ENCODE results near the gene CXCL9. TPM values are rescaled to one million over a fixed set of nuclear protein-coding genes. Genes with fewer than 3 reads are reported as not detected.
"Not testable (repeated sequence)": the region's sequence is repeated elsewhere in the genome, so short reads cannot be mapped to it uniquely, and the experiment has no call there.

Gene CXCL9
- total and polyA plus RNA-seq, 4 donors: 0.22 to 2.3 (median 1.3) TPM

- not testable (repeated sequence) for H3K27ac ChIP-seq (ENCODE audit: low read depth in 1 of 2, low read length in 2 of 2); H3K4me3 ChIP-seq (ENCODE audit: low read depth in 1 of 3, low read length in 3 of 3); H3K9me3 ChIP-seq (ENCODE audit: control insufficient read depth in 4 of 4, low read length in 3 of 4); DNase-seq (ENCODE audit: low spot score); H3K27me3 ChIP-seq (ENCODE audit: control insufficient read depth in 4 of 4, insufficient read depth in 4 of 4, low read length in 3 of 4); H3K4me1 ChIP-seq (ENCODE audit: control insufficient read depth in 4 of 4, insufficient read depth in 4 of 4, low read length in 3 of 4); H3K9ac ChIP-seq (ENCODE audit: low read depth in 1 of 2, low read length in 2 of 2); H3K36me3 ChIP-seq (ENCODE audit: control insufficient read depth in 4 of 4, insufficient read depth in 3 of 4, low read depth in 1 of 4, low read length in 3 of 4)
- WGBS: 85% methylated on average over 17 of the region's 18 CpGs
Observed at GRCh38 chr4:76042241-76042998, 35.1 kb upstream of the CXCL9 start.

- Histone ChIP-seq H3K36me3 (ENCODE audit: control insufficient read depth in 4 of 4, insufficient read depth in 3 of 4, low read depth in 1 of 4, low read length in 3 of 4) (no peaks in the 10 kb centered on the region), H3K27ac (ENCODE audit: low read depth in 1 of 2, low read length in 2 of 2) (no peak overlapping the region), H3K27me3 (ENCODE audit: control insufficient read depth in 4 of 4, insufficient read depth in 4 of 4, low read length in 3 of 4) (no peaks in the 10 kb centered on the region), H3K9ac (ENCODE audit: low read depth in 1 of 2, low read length in 2 of 2) (no peak overlapping the region), H3K4me1 (ENCODE audit: control insufficient read depth in 4 of 4, insufficient read depth in 4 of 4, low read length in 3 of 4) (no peaks in the 10 kb centered on the region), H3K9me3 (ENCODE audit: control insufficient read depth in 4 of 4, low read length in 3 of 4) (no peaks in the 10 kb centered on the region), H3K4me3 (ENCODE audit: low read depth in 1 of 3, low read length in 3 of 3) (no peak overlapping the region)
- TF ChIP-seq YY1 (IDR thresholded peaks at IDR 0.05) (no peak), FOXA1 (IDR thresholded peaks at IDR 0.05) (no peak), TAF1 (conservative IDR thresholded peaks at IDR 0.05) (no peak), ZBTB33 (IDR thresholded peaks at IDR 0.05) (no peak), MAX (IDR thresholded peaks at IDR 0.05) (no peak), NR2F2 (IDR thresholded peaks at IDR 0.05) (no peak), RAD21 (IDR thresholded peaks at IDR 0.05) (no peak), ATF3 (IDR thresholded peaks at IDR 0.05) (no peak), RXRA (IDR thresholded peaks at IDR 0.05) (no peak), EGR1 (IDR thresholded peaks at IDR 0.05; ENCODE audit: low read depth in 2 of 2) (no peak)
- no peak for DNase-seq (ENCODE audit: low spot score)
- 95% methylated on average over 3 of the region's 3 CpGs for WGBS
Observed at GRCh38 chr4:76036855-76037254, 29.5 kb upstream of the CXCL9 start.

- H3K27ac ChIP-seq (ENCODE audit: low read depth in 1 of 2, low read length in 2 of 2): no peak within 1 kb of the TSS
- no peaks in the 10 kb centered on the region for H3K4me1 ChIP-seq (ENCODE audit: control insufficient read depth in 4 of 4, insufficient read depth in 4 of 4, low read length in 3 of 4)
- no peak within 1 kb of the TSS for H3K9ac ChIP-seq (ENCODE audit: low read depth in 1 of 2, low read length in 2 of 2)
- no peaks in the 10 kb centered on the region for H3K27me3 ChIP-seq (ENCODE audit: control insufficient read depth in 4 of 4, insufficient read depth in 4 of 4, low read length in 3 of 4)
- 82% methylated on average over 2 of the region's 2 CpGs for WGBS
- DNase-seq (ENCODE audit: low spot score): no peak
- no peaks in the 10 kb centered on the region for H3K9me3 ChIP-seq (ENCODE audit: control insufficient read depth in 4 of 4, low read length in 3 of 4)
- H3K36me3 ChIP-seq (ENCODE audit: control insufficient read depth in 4 of 4, insufficient read depth in 3 of 4, low read depth in 1 of 4, low read length in 3 of 4): no peaks in the 10 kb centered on the region
- TF ChIP-seq RXRA (IDR thresholded peaks at IDR 0.05) (no peak), MAX (IDR thresholded peaks at IDR 0.05) (no peak), SP1 (IDR thresholded peaks at IDR 0.05) (no peak), FOXA1 (IDR thresholded peaks at IDR 0.05) (no peak), JUND (IDR thresholded peaks at IDR 0.05) (no peak), GABPA (IDR thresholded peaks at IDR 0.05 in 1 of 2, conservative IDR thresholded peaks at IDR 0.05 in 1 of 2) (no peak), HNF4G (IDR thresholded peaks at IDR 0.05) (no peak)
- H3K4me3 ChIP-seq (ENCODE audit: low read depth in 1 of 3, low read length in 3 of 3): no peak within 1 kb of the TSS
Observed at GRCh38 chr4:76035799-76036380, 28.6 kb upstream of the CXCL9 start, which contains the start of gene CXCL11. Gene CXCL11, minus strand, starts transcription at chr4:76036070. Its CDS starts 83 bp downstream, at chr4:76035987.
